Measurements from ENCODE around the gene TTC28.

TTC28 gene

GRCh38 chr22:28237112-28237511 lies 442.5 kb downstream of the TTC28 start:
- Histone ChIP-seq H3K9ac (ENCODE audit: low read depth, low read length, poor library complexity, severe bottlenecking) (no peak overlapping the region), H2AFZ (ENCODE audit: low read length) (no peak overlapping the region), H3K79me2 (ENCODE audit: insufficient read depth, low read length) (peaks cover 58% of the 10 kb centered on the region), H3F3A (ENCODE audit: low read depth) (no peaks in the 10 kb centered on the region), H4K20me1 (ENCODE audit: insufficient read depth, low read length, poor library complexity, severe bottlenecking) (peaks cover 19% of the 10 kb centered on the region), H3K9me2 (replicated peaks; ENCODE audit: low read depth, low read length) (no peaks in the 10 kb centered on the region), H3K36me3 (ENCODE audit: insufficient read depth, low read length) (peaks cover 25% of the 10 kb centered on the region), H3K9me3 (ENCODE audit: insufficient read depth, low read depth, low read length) (0 out of 2 replicates have a peak, but pooled peaks cover 4% of the 10 kb centered on the region), H3K4me2 (ENCODE audit: low read depth, low read length, poor library complexity, severe bottlenecking) (no peak overlapping the region), H3K27me3 (ENCODE audit: insufficient read depth, low read length, poor library complexity, severe bottlenecking) (no peaks in the 10 kb centered on the region), H3K4me1 (ENCODE audit: insufficient read depth, low read length, poor library complexity, severe bottlenecking) (peaks cover 6% of the 10 kb centered on the region), H3K4me3 (ENCODE audit: low read length, poor library complexity, severe bottlenecking) (no peak overlapping the region)
- TF ChIP-seq EZH2phosphoT487 (IDR thresholded peaks at IDR 0.05; ENCODE audit: borderline replicate concordance): no peak
- TF ChIP-seq, protein P1, sequence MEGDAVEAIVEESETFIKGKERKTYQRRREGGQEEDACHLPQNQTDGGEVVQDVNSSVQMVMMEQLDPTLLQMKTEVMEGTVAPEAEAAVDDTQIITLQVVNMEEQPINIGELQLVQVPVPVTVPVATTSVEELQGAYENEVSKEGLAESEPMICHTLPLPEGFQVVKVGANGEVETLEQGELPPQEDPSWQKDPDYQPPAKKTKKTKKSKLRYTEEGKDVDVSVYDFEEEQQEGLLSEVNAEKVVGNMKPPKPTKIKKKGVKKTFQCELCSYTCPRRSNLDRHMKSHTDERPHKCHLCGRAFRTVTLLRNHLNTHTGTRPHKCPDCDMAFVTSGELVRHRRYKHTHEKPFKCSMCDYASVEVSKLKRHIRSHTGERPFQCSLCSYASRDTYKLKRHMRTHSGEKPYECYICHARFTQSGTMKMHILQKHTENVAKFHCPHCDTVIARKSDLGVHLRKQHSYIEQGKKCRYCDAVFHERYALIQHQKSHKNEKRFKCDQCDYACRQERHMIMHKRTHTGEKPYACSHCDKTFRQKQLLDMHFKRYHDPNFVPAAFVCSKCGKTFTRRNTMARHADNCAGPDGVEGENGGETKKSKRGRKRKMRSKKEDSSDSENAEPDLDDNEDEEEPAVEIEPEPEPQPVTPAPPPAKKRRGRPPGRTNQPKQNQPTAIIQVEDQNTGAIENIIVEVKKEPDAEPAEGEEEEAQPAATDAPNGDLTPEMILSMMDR (conservative IDR thresholded peaks at IDR 0.05; ENCODE audit: low read length): no peak

GRCh38 chr22:28232204-28232603 lies 447.4 kb downstream of the TTC28 start:
- H3K4me3 ChIP-seq (ENCODE audit: low read length, poor library complexity, severe bottlenecking): no peak overlapping the region
- TF ChIP-seq EZH2phosphoT487 (IDR thresholded peaks at IDR 0.05; ENCODE audit: borderline replicate concordance): no peak
- TF ChIP-seq, protein P1 (conservative IDR thresholded peaks at IDR 0.05; ENCODE audit: low read length): no peak
- peaks cover 10% of the 10 kb centered on the region; the same call in 1 of the 2 replicates for H3K36me3 ChIP-seq (ENCODE audit: insufficient read depth, low read length)
- no peaks in the 10 kb centered on the region for H3K27me3 ChIP-seq (ENCODE audit: insufficient read depth, low read length, poor library complexity, severe bottlenecking)
- H3F3A ChIP-seq (ENCODE audit: low read depth): no peaks in the 10 kb centered on the region
- peaks cover 6% of the 10 kb centered on the region for H3K4me1 ChIP-seq (ENCODE audit: insufficient read depth, low read length, poor library complexity, severe bottlenecking)
- no peak overlapping the region for H3K9ac ChIP-seq (ENCODE audit: low read depth, low read length, poor library complexity, severe bottlenecking)
- H4K20me1 ChIP-seq (ENCODE audit: insufficient read depth, low read length, poor library complexity, severe bottlenecking): peaks cover 6% of the 10 kb centered on the region
- H3K4me2 ChIP-seq (ENCODE audit: low read depth, low read length, poor library complexity, severe bottlenecking): no peak overlapping the region
- no peak overlapping the region for H2AFZ ChIP-seq (ENCODE audit: low read length)
- H3K79me2 ChIP-seq (ENCODE audit: insufficient read depth, low read length): peaks cover 64% of the 10 kb centered on the region
- no peaks in the 10 kb centered on the region for H3K9me2 ChIP-seq (replicated peaks; ENCODE audit: low read depth, low read length)
- no peaks in the 10 kb centered on the region for H3K9me3 ChIP-seq (ENCODE audit: insufficient read depth, low read depth, low read length)

DNA sequence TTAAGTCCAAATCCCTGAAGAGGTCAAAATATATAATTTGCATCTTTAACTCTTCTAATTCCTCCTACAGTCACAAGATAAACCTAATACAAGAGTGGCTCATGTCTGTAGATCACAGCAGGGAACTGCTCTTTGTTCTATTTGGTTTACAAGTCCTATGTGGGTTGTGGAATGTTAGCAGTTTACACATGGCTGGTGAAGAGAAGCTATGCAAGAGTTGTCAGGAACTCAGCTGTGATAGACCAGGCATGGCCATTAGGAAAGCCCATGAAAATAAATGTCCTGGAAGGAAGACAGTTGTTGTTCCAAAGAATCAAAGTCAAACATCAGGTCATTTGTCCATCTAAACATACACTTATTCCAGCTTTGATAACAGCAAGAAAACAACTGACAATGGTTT lies 448.2 kb downstream of the TTC28 start:
- no peaks in the 10 kb centered on the region for H3K9me3 ChIP-seq (ENCODE audit: insufficient read depth, low read depth, low read length)
- no peaks in the 10 kb centered on the region for H3K9me2 ChIP-seq (replicated peaks; ENCODE audit: low read depth, low read length)
- H3K79me2 ChIP-seq (ENCODE audit: insufficient read depth, low read length): peaks cover 65% of the 10 kb centered on the region
- peaks cover 3% of the 10 kb centered on the region for H4K20me1 ChIP-seq (ENCODE audit: insufficient read depth, low read length, poor library complexity, severe bottlenecking)
- no peaks in the 10 kb centered on the region for H3F3A ChIP-seq (ENCODE audit: low read depth)
- no peak overlapping the region for H2AFZ ChIP-seq (ENCODE audit: low read length)
- H3K36me3 ChIP-seq (ENCODE audit: insufficient read depth, low read length): peaks cover 9% of the 10 kb centered on the region; the same call in 1 of the 2 replicates
- no peak overlapping the region for H3K9ac ChIP-seq (ENCODE audit: low read depth, low read length, poor library complexity, severe bottlenecking)
- peaks cover 6% of the 10 kb centered on the region for H3K4me1 ChIP-seq (ENCODE audit: insufficient read depth, low read length, poor library complexity, severe bottlenecking)
- H3K4me2 ChIP-seq (ENCODE audit: low read depth, low read length, poor library complexity, severe bottlenecking): no peak overlapping the region
- H3K4me3 ChIP-seq (ENCODE audit: low read length, poor library complexity, severe bottlenecking): no peak overlapping the region
- no peaks in the 10 kb centered on the region for H3K27me3 ChIP-seq (ENCODE audit: insufficient read depth, low read length, poor library complexity, severe bottlenecking)
- TF ChIP-seq, protein P1 (conservative IDR thresholded peaks at IDR 0.05; ENCODE audit: low read length): no peak
- TF ChIP-seq EZH2phosphoT487 (IDR thresholded peaks at IDR 0.05; ENCODE audit: borderline replicate concordance): no peak

All from Loucy (cell line).